WI38 (cell line): Measurements from ENCODE around the gene PLCG2.

Experiments used
- H3K4me3 ChIP-seq: 2 replicates; pipeline ENCODE4 v1.5.1; 2011; ENCODE audit warnings: low read depth, mild to moderate bottlenecking, control low read depth, low read length
- TF ChIP-seq, protein P1 (sequence below): IDR thresholded peaks from 2 replicates; pipeline ENCODE4 v1.5.1; 2012; ENCODE audit warnings: low read depth, mild to moderate bottlenecking, control low read depth, low read length

PLCG2 gene

GRCh38 chr16:81882559-81882958, 103.5 kb downstream of the PLCG2 start:
- H3K4me3 ChIP-seq: no peak overlapping the region
- TF ChIP-seq, protein P1, sequence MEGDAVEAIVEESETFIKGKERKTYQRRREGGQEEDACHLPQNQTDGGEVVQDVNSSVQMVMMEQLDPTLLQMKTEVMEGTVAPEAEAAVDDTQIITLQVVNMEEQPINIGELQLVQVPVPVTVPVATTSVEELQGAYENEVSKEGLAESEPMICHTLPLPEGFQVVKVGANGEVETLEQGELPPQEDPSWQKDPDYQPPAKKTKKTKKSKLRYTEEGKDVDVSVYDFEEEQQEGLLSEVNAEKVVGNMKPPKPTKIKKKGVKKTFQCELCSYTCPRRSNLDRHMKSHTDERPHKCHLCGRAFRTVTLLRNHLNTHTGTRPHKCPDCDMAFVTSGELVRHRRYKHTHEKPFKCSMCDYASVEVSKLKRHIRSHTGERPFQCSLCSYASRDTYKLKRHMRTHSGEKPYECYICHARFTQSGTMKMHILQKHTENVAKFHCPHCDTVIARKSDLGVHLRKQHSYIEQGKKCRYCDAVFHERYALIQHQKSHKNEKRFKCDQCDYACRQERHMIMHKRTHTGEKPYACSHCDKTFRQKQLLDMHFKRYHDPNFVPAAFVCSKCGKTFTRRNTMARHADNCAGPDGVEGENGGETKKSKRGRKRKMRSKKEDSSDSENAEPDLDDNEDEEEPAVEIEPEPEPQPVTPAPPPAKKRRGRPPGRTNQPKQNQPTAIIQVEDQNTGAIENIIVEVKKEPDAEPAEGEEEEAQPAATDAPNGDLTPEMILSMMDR: no peak

- no peak overlapping the region for H3K4me3 ChIP-seq
- TF ChIP-seq, protein P1: no peak
Observed at GRCh38 chr16:81883235-81883634, 104.1 kb downstream of the PLCG2 start.

DNA sequence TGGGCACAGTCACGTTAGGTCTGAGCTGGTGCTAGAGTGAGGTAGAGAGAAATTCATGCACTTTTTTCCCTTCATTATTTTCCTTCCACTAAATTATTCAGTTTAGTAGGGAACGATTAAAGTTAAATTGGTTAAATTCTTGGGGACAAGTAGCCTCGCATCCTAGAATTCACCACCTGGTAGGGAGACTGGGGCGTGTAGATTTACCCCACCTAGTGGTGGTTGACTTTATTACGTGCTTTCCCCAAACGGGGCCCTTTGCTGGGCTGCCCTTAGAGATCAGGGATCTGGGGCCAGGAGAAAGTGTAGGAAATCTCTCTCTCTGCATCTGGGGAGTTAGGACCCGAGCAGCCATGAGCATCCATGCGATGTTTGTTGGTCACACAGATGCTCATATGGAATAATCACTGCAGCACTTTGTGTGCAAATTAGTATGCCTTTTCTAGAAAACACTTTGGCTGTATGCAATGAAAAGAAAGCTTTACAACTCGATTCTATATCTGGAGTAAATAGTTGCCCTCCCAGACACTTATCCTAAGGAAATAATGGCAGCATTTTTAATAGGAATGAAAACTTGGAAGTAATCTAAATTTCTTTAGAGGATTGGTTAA, 107.0 kb downstream of the PLCG2 start:
- no peak overlapping the region for H3K4me3 ChIP-seq
- TF ChIP-seq, protein P1: peak; percentile 75

GRCh38 chr16:81888520-81889394, 109.7 kb downstream of the PLCG2 start:
- TF ChIP-seq, protein P1: no peak
- no peak overlapping the region for H3K4me3 ChIP-seq

- H3K4me3 ChIP-seq: no peak overlapping the region
Observed at GRCh38 chr16:81891736-81892364, 112.8 kb downstream of the PLCG2 start.

DNA sequence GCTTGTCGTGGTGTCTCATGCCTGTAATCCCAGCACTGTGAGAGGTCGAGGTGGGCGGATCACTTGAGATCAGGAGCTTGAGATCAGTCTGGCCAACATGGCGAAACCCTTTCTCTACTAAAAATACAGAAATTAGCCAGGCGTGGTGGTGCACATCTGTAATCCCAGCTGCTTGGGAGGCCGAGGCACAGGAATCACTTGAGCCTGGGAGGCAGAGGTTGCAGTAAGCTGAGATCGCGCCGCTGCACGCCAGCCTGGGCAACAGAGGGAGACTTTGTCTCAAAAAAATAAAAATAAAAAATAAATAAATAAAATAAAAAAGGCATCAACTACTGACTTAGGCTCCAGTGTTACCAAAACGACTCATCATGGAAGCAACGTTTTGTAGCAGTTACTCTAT, 115.5 kb downstream of the PLCG2 start:
- TF ChIP-seq, protein P1: no peak
- no peak overlapping the region for H3K4me3 ChIP-seq

More at GRCh38 chr16:81891736-81892364, 112.8 kb downstream of the PLCG2 start:
- TF ChIP-seq, protein P1: no peak
